Measurements from ENCODE around the gene LYL1. TPM values are rescaled to one million over a fixed set of nuclear protein-coding genes. Genes with fewer than 3 reads are reported as not detected.
A peak's percentile ranks its signal among the peaks of the same experiment; 100 is the strongest.

The LYL1 gene
- total RNA-seq, 1 experiment from 2014 or later = 0.59 TPM

- Mint-ChIP-seq H3K4me1 (ENCODE audit: low read depth, unreplicated experiment) (peaks cover 11% of the 10 kb centered on the region), H3K9me3 (ENCODE audit: unreplicated experiment) (no peaks in the 10 kb centered on the region), H3K4me3 (ENCODE audit: unreplicated experiment) (no peak overlapping the region), H3K27ac (ENCODE audit: unreplicated experiment) (no peak overlapping the region), H3K27me3 (ENCODE audit: insufficient read depth, unreplicated experiment) (peaks cover 30% of the 10 kb centered on the region), H3K36me3 (ENCODE audit: insufficient read depth, unreplicated experiment) (peaks cover 8% of the 10 kb centered on the region)
- CTCF ChIA-PET = interaction anchor here (0.6 to 2.4 kb wide), 5 partner anchors 16 to 1082 kb away, joined by 3 to 17 read pairs (median 4); partner anchors contain the start of genes ASF1B and FARSA
- peak; percentile 29 to 63 for DNase-seq
- H3K36me3 ChIP-seq (ENCODE audit: control insufficient read depth, insufficient read depth, low read length) = no peaks in the 10 kb centered on the region
- no peak overlapping the region for H3K4me3 ChIP-seq (ENCODE audit: low read depth, low read length)
- no peak for TF ChIP-seq CTCF (IDR thresholded peaks at IDR 0.05; ENCODE audit: insufficient read depth in 1 of 2, low read depth in 1 of 2, low read length in 1 of 2, severe bottlenecking in 1 of 2, unreplicated experiment in 1 of 2)
- peaks cover 9% of the 10 kb centered on the region for H3K27me3 ChIP-seq (replicated peaks; ENCODE audit: control insufficient read depth, insufficient read depth, low read length)
- no peaks in the 10 kb centered on the region for H3K9me3 ChIP-seq
- intact Hi-C loops (cut with micrococcal nuclease; ENCODE audit: unreplicated experiment) = no loop called here
- POLR2A ChIA-PET = no interaction called here
- no TSS peak for BruUV-seq (replicated peaks)
- H3K4me1 ChIP-seq = peaks cover 17% of the 10 kb centered on the region
Measured at GRCh38 chr19:13053761-13054625, 48.7 kb downstream of the LYL1 start.

- H3K27me3 Mint-ChIP-seq (ENCODE audit: insufficient read depth, unreplicated experiment) = peaks cover 28% of the 10 kb centered on the region
Measured at GRCh38 chr19:13053238-13053637, 49.4 kb downstream of the LYL1 start.

More at GRCh38 chr19:13053238-13053637, 49.4 kb downstream of the LYL1 start:
- Mint-ChIP-seq H3K27ac (ENCODE audit: unreplicated experiment) (no peak overlapping the region), H3K4me3 (ENCODE audit: unreplicated experiment) (no peak overlapping the region), H3K9me3 (ENCODE audit: unreplicated experiment) (no peaks in the 10 kb centered on the region), H3K36me3 (ENCODE audit: insufficient read depth, unreplicated experiment) (peaks cover 8% of the 10 kb centered on the region), H3K4me1 (ENCODE audit: low read depth, unreplicated experiment) (peaks cover 11% of the 10 kb centered on the region)
- peaks cover 17% of the 10 kb centered on the region for H3K4me1 ChIP-seq
- H3K27me3 ChIP-seq (replicated peaks; ENCODE audit: control insufficient read depth, insufficient read depth, low read length) = peaks cover 9% of the 10 kb centered on the region
- H3K9me3 ChIP-seq = no peaks in the 10 kb centered on the region
- no peaks in the 10 kb centered on the region for H3K36me3 ChIP-seq (ENCODE audit: control insufficient read depth, insufficient read depth, low read length)
- ChIA-PET CTCF (interaction anchor here (1.0 to 2.4 kb wide), 2 partner anchors 19 to 88 kb away, joined by 4 to 17 read pairs; no protein-coding TSS in a partner anchor), POLR2A (no interaction called here)
- intact Hi-C loops (cut with micrococcal nuclease; ENCODE audit: unreplicated experiment) = no loop called here
- H3K4me3 ChIP-seq (ENCODE audit: low read depth, low read length) = no peak overlapping the region
- DNase-seq = no peak
- BruUV-seq (replicated peaks) = no TSS peak
- TF ChIP-seq CTCF (IDR thresholded peaks at IDR 0.05; ENCODE audit: insufficient read depth in 1 of 2, low read depth in 1 of 2, low read length in 1 of 2, severe bottlenecking in 1 of 2, unreplicated experiment in 1 of 2) = no peak

Data from Caco-2 (cell line).